GM12873 (cell line): ENCODE results near the gene SMAD3.

Experiments used
- TF ChIP-seq, protein P1 (sequence below): IDR thresholded peaks from 2 replicates; pipeline ENCODE4 v1.5.1; 2012; ENCODE audit warnings: low read depth, mild to moderate bottlenecking, moderate library complexity, low read length, control low read depth; ENCODE audit not compliant: insufficient read depth; ENCODE audit errors: missing control alignments

SMAD3 gene

DNA sequence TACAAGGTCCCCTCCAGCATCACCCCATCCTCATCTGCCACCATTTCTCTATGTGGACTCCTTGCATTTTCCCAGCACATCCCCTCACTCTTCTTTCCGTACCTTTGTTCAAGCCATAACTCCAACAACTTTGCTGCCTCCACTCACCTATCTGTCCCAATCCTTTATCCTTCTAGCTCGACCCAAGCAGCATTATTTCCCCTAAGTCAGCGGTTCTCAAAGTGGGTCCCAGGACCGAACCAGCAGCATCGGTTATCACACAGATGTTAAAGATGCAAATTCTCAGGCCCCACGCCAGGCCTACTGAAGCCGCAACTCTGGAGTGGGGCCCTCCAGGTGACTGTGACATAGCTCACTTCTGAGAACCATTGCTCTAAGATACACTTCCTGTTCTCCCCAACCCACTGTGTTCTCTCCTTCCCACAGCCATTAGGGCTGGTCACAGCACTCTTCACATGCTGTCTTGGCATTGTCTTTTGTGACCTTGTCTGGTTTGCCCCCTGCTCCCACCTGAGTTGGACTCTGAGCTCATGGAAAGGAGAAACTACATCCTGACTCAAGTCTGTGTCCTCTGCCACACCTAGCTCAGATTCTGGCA lies 132.9 kb downstream of the SMAD3 start:
- TF ChIP-seq, protein P1, sequence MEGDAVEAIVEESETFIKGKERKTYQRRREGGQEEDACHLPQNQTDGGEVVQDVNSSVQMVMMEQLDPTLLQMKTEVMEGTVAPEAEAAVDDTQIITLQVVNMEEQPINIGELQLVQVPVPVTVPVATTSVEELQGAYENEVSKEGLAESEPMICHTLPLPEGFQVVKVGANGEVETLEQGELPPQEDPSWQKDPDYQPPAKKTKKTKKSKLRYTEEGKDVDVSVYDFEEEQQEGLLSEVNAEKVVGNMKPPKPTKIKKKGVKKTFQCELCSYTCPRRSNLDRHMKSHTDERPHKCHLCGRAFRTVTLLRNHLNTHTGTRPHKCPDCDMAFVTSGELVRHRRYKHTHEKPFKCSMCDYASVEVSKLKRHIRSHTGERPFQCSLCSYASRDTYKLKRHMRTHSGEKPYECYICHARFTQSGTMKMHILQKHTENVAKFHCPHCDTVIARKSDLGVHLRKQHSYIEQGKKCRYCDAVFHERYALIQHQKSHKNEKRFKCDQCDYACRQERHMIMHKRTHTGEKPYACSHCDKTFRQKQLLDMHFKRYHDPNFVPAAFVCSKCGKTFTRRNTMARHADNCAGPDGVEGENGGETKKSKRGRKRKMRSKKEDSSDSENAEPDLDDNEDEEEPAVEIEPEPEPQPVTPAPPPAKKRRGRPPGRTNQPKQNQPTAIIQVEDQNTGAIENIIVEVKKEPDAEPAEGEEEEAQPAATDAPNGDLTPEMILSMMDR, result no peak

DNA sequence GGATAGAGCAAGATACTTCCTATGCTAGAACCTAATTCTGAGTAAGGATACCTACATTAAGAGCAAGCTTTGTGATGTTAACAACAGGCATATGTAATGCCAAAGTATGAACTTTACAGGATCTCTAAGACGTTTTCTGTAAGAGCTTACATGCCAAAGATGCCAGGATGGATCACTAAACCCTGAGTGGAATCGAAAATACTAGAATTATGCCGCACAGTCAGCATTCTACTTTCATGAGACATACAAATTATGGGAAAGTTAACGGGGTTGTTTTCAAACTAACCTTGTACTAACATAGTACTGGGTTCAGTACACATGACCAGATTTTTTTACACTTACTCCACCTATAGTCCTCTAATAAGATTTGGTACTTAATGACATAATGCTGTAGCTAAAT lies 134.0 kb downstream of the SMAD3 start:
- TF ChIP-seq, protein P1, result no peak

DNA sequence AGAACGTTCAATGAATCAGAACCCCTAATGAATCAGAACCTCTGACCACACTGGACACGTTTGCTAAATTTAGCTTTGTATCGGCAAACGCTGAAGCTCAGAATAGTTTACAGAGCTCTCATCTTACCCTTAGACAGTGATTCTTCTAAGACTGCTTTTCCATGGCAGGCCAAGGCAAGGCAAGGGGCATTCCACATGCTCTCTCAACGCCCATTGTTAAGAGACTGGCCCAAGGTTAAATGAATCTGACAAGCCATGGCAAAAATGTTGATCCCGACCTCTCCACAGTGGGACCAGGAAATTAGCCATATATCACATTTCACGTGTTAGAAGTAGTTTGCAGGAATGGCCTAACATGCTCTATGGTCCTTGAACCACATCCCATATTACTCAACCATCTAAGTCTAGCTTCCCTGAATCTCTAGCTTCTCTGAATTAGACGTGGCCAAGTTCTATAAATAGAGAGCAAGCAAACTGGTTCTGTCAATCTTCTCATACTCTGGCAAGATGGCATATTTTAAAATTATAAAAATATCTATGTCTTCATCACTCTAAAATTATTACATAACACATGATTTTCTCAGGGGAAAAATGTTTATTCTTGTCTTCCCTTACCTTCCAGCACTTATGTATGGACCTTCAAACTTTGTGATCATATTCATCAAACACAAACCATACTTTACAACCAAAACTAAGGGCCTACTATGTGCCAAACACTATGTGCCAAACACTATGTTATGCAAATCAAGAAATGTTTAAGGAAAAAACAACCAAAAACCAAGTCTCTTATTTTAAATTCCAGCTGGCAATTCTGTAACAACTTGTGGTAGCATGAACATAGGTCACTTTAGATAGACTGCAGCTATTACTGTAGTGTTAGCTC lies 134.7 kb downstream of the SMAD3 start:
- TF ChIP-seq, protein P1, result no peak

DNA sequence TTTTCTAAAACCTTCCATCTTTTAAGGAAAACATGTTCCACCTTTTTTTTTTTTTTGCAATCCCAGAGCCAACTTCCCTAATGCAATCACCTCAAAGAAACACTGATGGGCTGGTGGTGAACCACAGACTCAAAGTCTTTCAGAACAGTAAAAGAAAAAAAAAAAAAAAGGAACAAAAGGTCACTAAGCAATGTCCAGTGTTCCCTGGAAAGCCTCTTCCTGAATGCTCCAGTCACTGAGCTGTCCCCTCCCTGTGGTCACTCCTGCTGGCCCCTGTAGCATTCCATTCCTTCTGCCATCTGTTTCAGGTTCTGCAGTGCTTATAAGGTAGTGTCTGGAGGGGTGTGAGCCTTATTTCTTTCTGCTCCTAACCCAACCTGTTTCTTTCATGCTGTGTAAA lies 135.7 kb downstream of the SMAD3 start:
- TF ChIP-seq, protein P1, result no peak

DNA sequence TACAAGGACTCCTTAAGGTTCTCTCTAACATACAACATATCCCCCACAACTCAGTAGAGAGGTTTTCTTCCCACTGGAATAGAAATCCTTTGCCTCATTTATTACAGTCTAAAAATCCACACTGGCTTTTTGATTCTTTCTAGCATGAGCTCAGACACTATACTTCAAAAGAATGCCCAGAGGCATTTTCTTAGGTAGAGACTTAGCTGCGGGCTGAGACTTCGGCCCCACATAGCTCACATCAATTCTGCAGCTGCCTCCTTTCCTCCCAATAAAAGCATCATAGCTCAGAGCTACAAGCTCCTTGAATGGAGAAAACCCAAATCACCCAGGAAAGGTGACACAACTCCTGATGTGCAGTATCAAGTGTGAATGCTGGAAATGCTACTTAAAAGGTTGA lies 136.7 kb downstream of the SMAD3 start:
- TF ChIP-seq, protein P1, result no peak

DNA sequence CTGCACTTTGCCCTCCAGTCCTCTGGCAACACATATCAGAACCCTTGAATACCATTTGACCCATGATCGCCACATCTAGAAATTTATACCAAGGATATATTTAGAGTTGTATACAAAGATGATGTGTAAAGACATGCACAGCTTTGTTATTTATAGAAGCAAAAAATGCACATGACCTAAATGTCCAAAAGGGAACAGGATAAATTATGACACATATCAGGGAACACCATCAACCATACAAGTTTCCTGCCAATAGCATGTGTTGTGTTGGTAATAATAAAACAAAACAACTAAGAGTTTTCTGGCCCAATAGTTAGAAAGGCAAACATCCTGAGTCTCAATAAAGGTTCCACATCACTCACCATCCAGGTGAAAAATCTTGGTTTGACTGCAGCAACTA lies 137.6 kb downstream of the SMAD3 start:
- TF ChIP-seq, protein P1, result no peak

DNA sequence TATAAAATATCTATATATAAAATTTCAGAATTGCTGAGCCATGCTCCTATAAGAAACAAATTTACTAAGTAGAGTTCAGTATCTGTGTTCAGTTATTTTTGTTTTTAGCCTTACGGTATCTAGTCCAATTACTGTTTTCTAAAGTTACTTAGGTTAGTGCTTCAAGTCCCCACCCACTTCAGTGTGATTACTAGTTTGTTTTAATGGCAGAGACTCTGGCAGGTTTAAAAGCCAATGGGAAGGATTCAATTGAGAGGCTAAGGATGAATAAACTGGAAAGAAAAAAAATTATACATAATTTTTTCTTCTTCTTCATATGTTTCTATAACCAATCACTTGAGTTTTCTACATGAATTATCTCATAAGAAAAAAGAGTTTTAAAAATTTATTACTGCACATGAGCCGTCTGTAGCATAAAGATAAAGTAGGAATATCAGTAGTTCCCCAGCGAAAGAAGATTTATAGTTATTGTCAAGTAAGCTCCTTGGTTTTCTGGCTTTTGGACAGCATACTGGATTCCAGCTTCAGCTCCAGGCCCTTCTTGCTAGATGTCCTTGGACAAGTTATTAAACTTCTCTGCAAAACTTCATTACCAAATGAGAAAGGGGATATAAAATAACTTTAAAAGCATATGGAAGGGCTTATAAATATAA lies 142.3 kb downstream of the SMAD3 start:
- TF ChIP-seq, protein P1, result no peak
